Kidney (tissue), 14 donors: Measurements from ENCODE around the gene STEAP3. TPM values are rescaled to one million over a fixed set of nuclear protein-coding genes. Genes with fewer than 3 reads are reported as not detected.

Experiments
- DNase-seq, 5 donors: peaks; one replicate each; pipeline ENCODE4 v3.0.0-alpha.2; 2013 to 2020
- FAIRE-seq: peaks from 2 replicates; lab custom pipeline; 2012; peaks lifted over from hg19 to GRCh38; lab: Jason Lieb, UNC
- H3K27ac ChIP-seq, 2 donors: one replicate each; pipeline ENCODE4 v1.7.0; 2013; ENCODE audit warnings: low read depth in 2 of 2, low read length in 2 of 2, inconsistent platforms in 1 of 2
- H3K27me3 ChIP-seq: one replicate; pipeline ENCODE4 v1.7.1; 2013; ENCODE audit warnings: low read length, inconsistent platforms; ENCODE audit not compliant: control insufficient read depth, insufficient read depth
- H3K36me3 ChIP-seq, 3 donors: one replicate each; pipeline versions ENCODE4 v1.7.0 to v1.7.1; 2013; ENCODE audit warnings: low read length in 3 of 3, control low read depth in 1 of 3, inconsistent platforms in 1 of 3; ENCODE audit not compliant: insufficient read depth in 3 of 3, control insufficient read depth in 2 of 3
- H3K4me1 ChIP-seq, 3 donors: one replicate each; pipeline versions ENCODE4 v1.7.0 to v1.7.1; 2013; ENCODE audit warnings: low read length in 3 of 3, inconsistent platforms in 1 of 3, low read depth in 1 of 3; ENCODE audit not compliant: control insufficient read depth in 2 of 3, insufficient read depth in 2 of 3
- H3K4me3 ChIP-seq, 3 donors: one replicate each; pipeline versions ENCODE4 v1.7.0 to v1.8.1; 2013; ENCODE audit warnings: low read length in 3 of 3, control low read depth in 1 of 3, inconsistent platforms in 1 of 3
- H3K9ac ChIP-seq, 3 donors: one replicate each; pipeline versions ENCODE4 v1.7.0 to v1.7.1; 2013; ENCODE audit warnings: low read length in 3 of 3, control low read depth in 1 of 3, inconsistent platforms in 1 of 3
- H3K9me3 ChIP-seq, 3 donors: one replicate each; pipeline versions ENCODE4 v1.7.0 to v1.7.1; 2013; ENCODE audit warnings: low read length in 3 of 3, control low read depth in 1 of 3, inconsistent platforms in 1 of 3; ENCODE audit not compliant: control insufficient read depth in 2 of 3, insufficient read depth in 1 of 3
- CTCF ChIP-seq: IDR thresholded peaks from 3 replicates; pipeline ENCODE4 v1.5.1; 2012; ENCODE audit warnings: mild to moderate bottlenecking, moderate library complexity, borderline replicate concordance; ENCODE audit not compliant: insufficient read depth; ENCODE audit errors: extremely low read depth
- intact Hi-C: fragments of 100-400 bp; cut with DNase I; formaldehyde crosslinking; loops from one replicate; pipeline ENCODE4 v1.11.1; 2022
- polyA plus RNA-seq: library from polyadenylated mRNA; stranded (reverse); fragments of 350-450 nt; fragmentation: Illumina TruSeq; extraction: RNeasy Lipid Tissue Mini Kit (QIAGEN cat#74804); gene quantifications from one replicate; pipeline ENCODE4 v1.2.3, GENCODE V29; 2014; ENCODE audit warnings: low read depth, low replicate concordance; ENCODE audit not compliant: insufficient read depth
- total RNA-seq: library from RNA; stranded (reverse); fragmentation: NEBNext Ultra II Directional; extraction: Animal tissue kit (Norgen Biotek cat#: 25700); gene quantifications from one replicate; pipeline ENCODE4 v1.2.1, GENCODE V29; 2021
- donor health status: control.
- donor health status: control.
- donor health status: control.
- donor health status: control.
- donor health status: control.
- donor health status: DM: yes; HTN: yes; CAD: no.
- donor health status: Normal renal cell carcinoma (clear cell type).

The STEAP3 gene
- total and polyA plus RNA-seq, 2 donors from 2014 or later, result 6.7 to 25.4 TPM

GRCh38 chr2:119263025-119263424, 39.4 kb downstream of the STEAP3 start:
- TF ChIP-seq CTCF, result no peak
- no peak overlapping the region for H3K4me3 ChIP-seq
- intact Hi-C loops, result no loop called here
- no peaks in the 10 kb centered on the region for H3K9me3 ChIP-seq
- no peak overlapping the region for H3K9ac ChIP-seq
- no peaks in the 10 kb centered on the region for H3K36me3 ChIP-seq
- no peaks in the 10 kb centered on the region for H3K27me3 ChIP-seq
- DNase-seq (no peak), FAIRE-seq (no peak)
- peaks cover 0 to 3% (median 0%) of the 10 kb centered on the region in 3 donors for H3K4me1 ChIP-seq
- H3K27ac ChIP-seq, result no peak overlapping the region

- Histone ChIP-seq H3K4me1 (peaks cover 0 to 3% (median 0%) of the 10 kb centered on the region in 3 donors), H3K4me3 (no peak overlapping the region), H3K27me3 (no peaks in the 10 kb centered on the region), H3K27ac (no peak overlapping the region), H3K36me3 (no peaks in the 10 kb centered on the region), H3K9ac (no peak overlapping the region), H3K9me3 (no peaks in the 10 kb centered on the region)
- DNase-seq (no peak), FAIRE-seq (no peak)
- TF ChIP-seq CTCF, result no peak
- intact Hi-C loops, result no loop called here
Observed at GRCh38 chr2:119263656-119264055, 40.0 kb downstream of the STEAP3 start.

GRCh38 chr2:119264781-119265692, 41.4 kb downstream of the STEAP3 start:
- DNase-seq (peak in 4 of 5 donors; percentile 37 to 68 (median 44)), FAIRE-seq (no peak)
- TF ChIP-seq CTCF, result peak; percentile 71
- H3K9ac ChIP-seq, result no peak overlapping the region
- H3K36me3 ChIP-seq, result no peaks in the 10 kb centered on the region
- no peak overlapping the region for H3K27ac ChIP-seq
- H3K4me3 ChIP-seq, result no peak overlapping the region
- H3K4me1 ChIP-seq, result no peaks in the 10 kb centered on the region
- H3K27me3 ChIP-seq, result no peaks in the 10 kb centered on the region
- intact Hi-C loops, result no loop called here
- H3K9me3 ChIP-seq, result no peaks in the 10 kb centered on the region
